HEK293 (cell line): Measurements from ENCODE around the gene SLC24A5.

Experiments used
- KLF9 ChIP-seq: fragments of 450-650 bp; formaldehyde crosslinking; IDR thresholded peaks from 2 replicates; pipeline ENCODE4 v1.5.1; 2016; ENCODE audit warnings: missing biosample characterization, missing genetic modification characterization, low read depth
- MYNN ChIP-seq: fragments of 450-650 bp; formaldehyde crosslinking; IDR thresholded peaks from 2 replicates; pipeline ENCODE4 v1.5.1; 2016; ENCODE audit warnings: missing biosample characterization, missing genetic modification characterization, borderline replicate concordance
- TSHZ1 ChIP-seq: fragments of 450-650 bp; formaldehyde crosslinking; IDR thresholded peaks from 2 replicates; pipeline ENCODE4 v1.5.1; 2016; ENCODE audit warnings: missing biosample characterization, missing genetic modification characterization, borderline replicate concordance
- ZFHX2 ChIP-seq: fragments of 450-650 bp; formaldehyde crosslinking; conservative IDR thresholded peaks from 2 replicates; pipeline ENCODE4 v1.5.1; 2016; ENCODE audit warnings: missing biosample characterization, missing genetic modification characterization
- ZNF16 ChIP-seq: fragments of 450-650 bp; formaldehyde crosslinking; IDR thresholded peaks from 2 replicates; pipeline ENCODE4 v1.5.1; 2016; ENCODE audit warnings: low read depth, missing biosample characterization, missing genetic modification characterization
- ZNF175 ChIP-seq: fragments of 450-650 bp; formaldehyde crosslinking; IDR thresholded peaks from 2 replicates; pipeline ENCODE4 v1.5.1; 2016; ENCODE audit warnings: missing biosample characterization, missing genetic modification characterization
- ZNF202 ChIP-seq: fragments of 450-650 bp; formaldehyde crosslinking; IDR thresholded peaks from 2 replicates; pipeline ENCODE4 v1.5.1; 2016; ENCODE audit warnings: missing biosample characterization, missing genetic modification characterization, borderline replicate concordance
- ZNF274 ChIP-seq, 2 experiments: fragments of 200-500 bp in 1 of 2; fragments of 450-650 bp in 1 of 2; sonication (Bioruptor generic) in 1 of 2; formaldehyde crosslinking in 1 of 2; IDR thresholded peaks; 2 replicates each; pipeline versions ENCODE4 v1.5.1 to v1.6.1; 2014 to 2016; ENCODE audit warnings: borderline replicate concordance in 1 of 2, inconsistent platforms in 1 of 2, low read length in 1 of 2, missing biosample characterization in 1 of 2, missing genetic modification characterization in 1 of 2
- ZNF280D ChIP-seq: fragments of 450-650 bp; formaldehyde crosslinking; IDR thresholded peaks from 2 replicates; pipeline ENCODE4 v1.5.1; 2016; ENCODE audit warnings: missing biosample characterization, missing genetic modification characterization
- ZNF548 ChIP-seq: fragments of 450-650 bp; formaldehyde crosslinking; IDR thresholded peaks from 2 replicates; pipeline ENCODE4 v1.5.1; 2016; ENCODE audit warnings: missing biosample characterization, missing genetic modification characterization
- TF ChIP-seq, protein P1 (sequence below): fragments of 450-650 bp; formaldehyde crosslinking; IDR thresholded peaks from 2 replicates; pipeline ENCODE4 v1.5.1; 2016; ENCODE audit warnings: missing biosample characterization, missing genetic modification characterization
- TF ChIP-seq, protein P2 (sequence below): fragments of 450-650 bp; formaldehyde crosslinking; IDR thresholded peaks from 2 replicates; pipeline ENCODE4; 2016; ENCODE audit warnings: missing biosample characterization, missing genetic modification characterization
- TF ChIP-seq, protein P3 (sequence below): sonication (generic); formaldehyde crosslinking; IDR thresholded peaks from 2 replicates; pipeline ENCODE4 v1.8.1; 2022; ENCODE audit warnings: mild to moderate bottlenecking, moderate library complexity, missing genetic modification reagents
- TF ChIP-seq, protein P4 (sequence below): IDR thresholded peaks from 2 replicates; pipeline ENCODE4 v1.6.1; 2011; ENCODE audit warnings: mild to moderate bottlenecking, low read depth, low read length, borderline replicate concordance

GRCh38 chr15:48145923-48146322 is 25.1 kb downstream of the SLC24A5 start:
- TF ChIP-seq ZFHX2: no peak
- TF ChIP-seq, protein P1, sequence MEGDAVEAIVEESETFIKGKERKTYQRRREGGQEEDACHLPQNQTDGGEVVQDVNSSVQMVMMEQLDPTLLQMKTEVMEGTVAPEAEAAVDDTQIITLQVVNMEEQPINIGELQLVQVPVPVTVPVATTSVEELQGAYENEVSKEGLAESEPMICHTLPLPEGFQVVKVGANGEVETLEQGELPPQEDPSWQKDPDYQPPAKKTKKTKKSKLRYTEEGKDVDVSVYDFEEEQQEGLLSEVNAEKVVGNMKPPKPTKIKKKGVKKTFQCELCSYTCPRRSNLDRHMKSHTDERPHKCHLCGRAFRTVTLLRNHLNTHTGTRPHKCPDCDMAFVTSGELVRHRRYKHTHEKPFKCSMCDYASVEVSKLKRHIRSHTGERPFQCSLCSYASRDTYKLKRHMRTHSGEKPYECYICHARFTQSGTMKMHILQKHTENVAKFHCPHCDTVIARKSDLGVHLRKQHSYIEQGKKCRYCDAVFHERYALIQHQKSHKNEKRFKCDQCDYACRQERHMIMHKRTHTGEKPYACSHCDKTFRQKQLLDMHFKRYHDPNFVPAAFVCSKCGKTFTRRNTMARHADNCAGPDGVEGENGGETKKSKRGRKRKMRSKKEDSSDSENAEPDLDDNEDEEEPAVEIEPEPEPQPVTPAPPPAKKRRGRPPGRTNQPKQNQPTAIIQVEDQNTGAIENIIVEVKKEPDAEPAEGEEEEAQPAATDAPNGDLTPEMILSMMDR (tag by site-specific recombination): no peak
- no peak for TF ChIP-seq ZNF274 (IDR thresholded peaks at IDR 0.05; ENCODE audit: low read length)
- no peak for TF ChIP-seq ZNF274 (tag by site-specific recombination; IDR thresholded peaks at IDR 0.05; ENCODE audit: borderline replicate concordance)
- TF ChIP-seq TSHZ1 (tag by site-specific recombination): no peak
- TF ChIP-seq ZNF175: no peak
- TF ChIP-seq ZNF202 (tag by site-specific recombination): no peak
- TF ChIP-seq, protein P2, sequence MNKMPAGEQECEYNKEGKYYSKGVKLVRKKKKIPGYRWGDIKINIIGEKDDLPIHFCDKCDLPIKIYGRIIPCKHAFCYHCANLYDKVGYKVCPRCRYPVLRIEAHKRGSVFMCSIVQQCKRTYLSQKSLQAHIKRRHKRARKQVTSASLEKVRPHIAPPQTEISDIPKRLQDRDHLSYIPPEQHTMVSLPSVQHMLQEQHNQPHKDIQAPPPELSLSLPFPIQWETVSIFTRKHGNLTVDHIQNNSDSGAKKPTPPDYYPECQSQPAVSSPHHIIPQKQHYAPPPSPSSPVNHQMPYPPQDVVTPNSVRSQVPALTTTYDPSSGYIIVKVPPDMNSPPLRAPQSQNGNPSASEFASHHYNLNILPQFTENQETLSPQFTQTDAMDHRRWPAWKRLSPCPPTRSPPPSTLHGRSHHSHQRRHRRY (tag by site-specific recombination): no peak
- TF ChIP-seq ZNF16 (tag by site-specific recombination): no peak
- TF ChIP-seq, protein P3, sequence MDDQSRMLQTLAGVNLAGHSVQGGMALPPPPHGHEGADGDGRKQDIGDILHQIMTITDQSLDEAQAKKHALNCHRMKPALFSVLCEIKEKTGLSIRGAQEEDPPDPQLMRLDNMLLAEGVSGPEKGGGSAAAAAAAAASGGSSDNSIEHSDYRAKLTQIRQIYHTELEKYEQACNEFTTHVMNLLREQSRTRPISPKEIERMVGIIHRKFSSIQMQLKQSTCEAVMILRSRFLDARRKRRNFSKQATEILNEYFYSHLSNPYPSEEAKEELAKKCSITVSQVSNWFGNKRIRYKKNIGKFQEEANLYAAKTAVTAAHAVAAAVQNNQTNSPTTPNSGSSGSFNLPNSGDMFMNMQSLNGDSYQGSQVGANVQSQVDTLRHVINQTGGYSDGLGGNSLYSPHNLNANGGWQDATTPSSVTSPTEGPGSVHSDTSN (CRISPR knock-in tag): no peak
- TF ChIP-seq MYNN (tag by site-specific recombination): no peak
- no peak for TF ChIP-seq ZNF280D (tag by site-specific recombination)
- no peak for TF ChIP-seq ZNF548 (tag by site-specific recombination)
- TF ChIP-seq, protein P4, sequence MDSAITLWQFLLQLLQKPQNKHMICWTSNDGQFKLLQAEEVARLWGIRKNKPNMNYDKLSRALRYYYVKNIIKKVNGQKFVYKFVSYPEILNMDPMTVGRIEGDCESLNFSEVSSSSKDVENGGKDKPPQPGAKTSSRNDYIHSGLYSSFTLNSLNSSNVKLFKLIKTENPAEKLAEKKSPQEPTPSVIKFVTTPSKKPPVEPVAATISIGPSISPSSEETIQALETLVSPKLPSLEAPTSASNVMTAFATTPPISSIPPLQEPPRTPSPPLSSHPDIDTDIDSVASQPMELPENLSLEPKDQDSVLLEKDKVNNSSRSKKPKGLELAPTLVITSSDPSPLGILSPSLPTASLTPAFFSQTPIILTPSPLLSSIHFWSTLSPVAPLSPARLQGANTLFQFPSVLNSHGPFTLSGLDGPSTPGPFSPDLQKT: no peak
- no peak for TF ChIP-seq KLF9
